ENCODE measurements around the gene TRIM36.

The TRIM36 gene

GRCh38 chr5:115168829-115169486 lies 750 bp downstream of the TRIM36 start:
- DNase-seq (ENCODE audit: low read depth in 1 of 2, low spot score in 1 of 2) = no peak

DNA sequence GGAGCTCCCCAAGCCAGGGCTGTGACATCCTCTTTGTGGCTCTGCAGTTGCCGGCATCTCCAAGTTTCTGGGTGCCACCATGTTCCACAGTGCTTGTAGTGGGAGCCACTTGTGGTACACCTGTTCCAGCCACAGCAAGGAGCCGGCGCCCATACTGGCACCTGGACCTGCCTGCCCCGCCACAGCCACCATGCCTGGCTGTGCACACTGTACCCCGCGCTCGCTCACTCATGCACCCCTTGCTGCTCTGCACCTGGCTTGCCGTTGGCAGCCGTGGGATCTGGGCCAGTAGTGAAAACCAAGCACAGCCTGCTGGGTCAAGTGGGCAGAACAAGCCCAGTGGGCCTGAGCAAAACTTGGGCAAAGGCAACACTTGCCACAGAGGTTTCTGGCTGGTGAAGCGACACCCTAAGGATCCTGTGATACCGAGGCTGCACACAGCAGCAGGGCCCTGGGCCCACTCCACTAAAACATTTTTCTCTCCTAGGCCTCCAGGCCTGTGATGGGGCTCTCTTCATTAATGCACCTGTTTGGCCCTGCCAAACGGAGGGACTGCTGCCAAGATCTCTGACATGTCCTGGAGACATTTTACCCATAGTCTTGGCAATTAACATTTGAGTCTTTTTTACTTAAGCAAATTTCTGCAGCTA lies 2.8 kb downstream of the TRIM36 start:
- DNase-seq (ENCODE audit: low read depth in 1 of 2, low spot score in 1 of 2) = no peak

GRCh38 chr5:115165790-115166189 lies 3.9 kb downstream of the TRIM36 start:
- no peak for DNase-seq (ENCODE audit: low read depth in 1 of 2, low spot score in 1 of 2)

- DNase-seq (ENCODE audit: low read depth in 1 of 2, low spot score in 1 of 2) = no peak
Measured at GRCh38 chr5:115160975-115161475, 8.7 kb downstream of the TRIM36 start.

DNA sequence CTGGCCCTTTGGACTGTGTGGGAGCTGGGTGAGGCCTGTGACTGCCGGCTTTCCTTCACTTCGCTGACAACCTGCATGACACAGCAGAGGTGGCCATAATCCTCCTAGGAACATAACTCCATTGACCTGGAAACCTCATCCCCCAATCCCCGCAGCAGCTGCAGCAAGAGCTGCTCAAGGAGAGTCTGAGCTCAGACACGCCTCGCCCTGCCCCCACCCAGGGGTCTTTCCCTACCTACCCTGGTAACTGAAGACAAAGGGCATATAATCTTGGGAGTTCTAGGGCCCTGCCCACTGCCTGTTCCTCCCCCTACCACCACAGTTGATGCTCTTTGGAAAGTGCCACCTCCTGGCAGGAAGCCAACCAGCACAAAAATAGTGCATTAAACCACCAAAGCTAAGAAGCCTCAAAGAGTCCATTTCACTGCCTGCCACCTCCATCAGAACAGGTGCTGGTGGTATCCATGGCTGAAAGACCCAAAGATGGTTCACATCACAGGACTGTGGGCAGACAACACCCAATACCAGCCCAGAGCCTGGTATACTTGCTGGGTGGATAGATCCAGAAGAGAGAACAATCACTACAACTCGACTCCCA lies 18.4 kb downstream of the TRIM36 start:
- DNase-seq (ENCODE audit: low read depth in 1 of 2, low spot score in 1 of 2) = no peak

- no peak for DNase-seq (ENCODE audit: low read depth in 1 of 2, low spot score in 1 of 2)
Measured at GRCh38 chr5:115150512-115150911, 19.2 kb downstream of the TRIM36 start.

DNA sequence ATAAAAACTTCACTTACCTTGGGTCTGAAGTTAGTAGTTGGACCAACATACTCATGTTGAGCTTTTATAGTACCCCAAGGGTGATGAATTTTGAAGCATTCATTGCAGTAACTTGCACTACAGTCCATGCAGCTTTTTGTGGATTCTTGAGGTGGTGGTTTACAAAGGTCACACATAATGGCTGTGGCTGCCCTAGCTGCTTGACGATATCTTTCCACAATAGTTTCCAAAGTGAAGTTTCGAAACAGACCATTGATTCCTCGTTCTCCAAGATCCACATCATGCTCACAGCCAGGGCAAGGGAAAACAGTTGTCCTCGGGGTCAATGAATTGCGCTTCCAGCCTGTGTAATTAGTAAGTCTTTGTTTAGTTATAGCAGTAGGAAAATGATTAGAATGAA lies 22.7 kb downstream of the TRIM36 start:
- no peak for DNase-seq (ENCODE audit: low read depth in 1 of 2, low spot score in 1 of 2)

DNA sequence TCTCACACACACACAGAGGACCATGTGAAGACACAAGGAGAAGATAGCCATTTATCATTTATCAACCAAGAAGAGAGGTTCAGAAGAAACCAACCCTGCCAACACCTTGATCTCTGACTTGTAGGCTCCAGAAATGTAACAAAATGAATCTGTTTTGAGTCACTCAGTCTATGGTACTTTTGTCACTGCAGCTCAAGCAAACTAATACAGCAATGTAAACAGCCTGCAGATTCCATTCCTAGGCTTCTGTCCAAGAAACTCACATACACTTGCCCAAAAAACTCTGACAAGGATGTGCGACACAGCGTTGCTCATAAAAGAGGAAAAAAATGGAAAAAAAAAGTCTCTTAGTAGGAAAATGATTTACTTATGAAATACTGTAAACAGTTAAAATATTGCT lies 33.4 kb downstream of the TRIM36 start:
- no peak for DNase-seq (ENCODE audit: low read depth in 1 of 2, low spot score in 1 of 2)

GRCh38 chr5:115132465-115132864 lies 37.2 kb downstream of the TRIM36 start:
- no peak for DNase-seq (ENCODE audit: low read depth in 1 of 2, low spot score in 1 of 2)

DNA sequence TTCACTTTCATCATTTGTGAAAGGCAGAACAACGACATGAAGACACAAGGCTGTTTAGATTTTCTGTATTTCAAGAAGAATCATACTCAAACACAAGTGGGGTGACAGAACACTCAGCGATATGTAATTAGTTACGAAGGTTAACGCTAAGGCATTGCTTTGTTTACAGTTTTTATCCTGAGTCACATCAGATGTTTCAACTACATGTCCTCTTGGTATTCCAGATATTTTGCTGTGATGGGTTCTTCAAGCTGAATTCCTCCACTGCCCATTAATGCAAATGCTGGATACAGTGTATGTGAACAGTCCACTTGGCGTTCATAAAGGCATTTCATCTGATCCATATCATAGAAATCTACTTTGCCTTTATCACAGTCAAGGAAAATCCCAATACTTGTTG lies 43.4 kb downstream of the TRIM36 start:
- DNase-seq (ENCODE audit: low read depth in 1 of 2, low spot score in 1 of 2) = no peak

DNA sequence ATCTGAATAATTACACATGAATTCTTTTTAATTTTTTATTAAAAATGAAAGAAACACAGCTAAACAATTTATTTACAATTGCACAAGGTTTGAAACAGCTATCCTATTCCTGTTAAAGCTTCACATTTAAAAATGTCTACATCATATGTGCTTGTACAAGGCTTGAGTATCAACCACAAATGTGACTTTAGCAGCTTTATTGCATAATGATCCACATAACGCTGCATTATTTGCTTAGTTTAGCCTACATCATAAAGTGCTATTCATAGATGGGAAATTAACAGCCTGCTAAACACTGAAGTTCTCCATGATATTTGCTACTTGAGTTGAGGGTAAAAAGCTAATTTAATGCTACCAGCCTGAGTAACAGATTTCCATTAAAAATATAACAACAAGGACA lies 45.0 kb downstream of the TRIM36 start:
- DNase-seq (ENCODE audit: low read depth in 1 of 2, low spot score in 1 of 2) = no peak

DNA sequence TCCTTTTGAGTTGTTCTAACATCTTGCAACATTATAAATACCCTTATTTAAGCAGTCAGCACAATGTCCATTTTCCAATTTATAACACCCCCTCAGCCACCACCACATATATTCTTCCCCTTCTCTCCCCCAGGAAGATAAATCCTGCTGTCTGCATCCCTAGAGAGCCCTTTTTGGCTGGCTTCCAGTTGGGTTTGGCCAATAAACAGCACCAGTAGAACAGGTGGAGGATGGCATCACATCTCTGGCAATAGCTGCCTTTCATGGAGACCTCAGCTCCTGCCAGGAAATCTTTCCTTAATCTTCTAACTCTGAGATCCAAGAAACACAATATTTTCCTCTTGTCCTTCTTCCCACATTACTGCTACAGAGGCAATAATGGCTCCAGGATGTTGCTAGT lies 53.7 kb downstream of the TRIM36 start:
- no peak for DNase-seq (ENCODE audit: low read depth in 1 of 2, low spot score in 1 of 2)

GRCh38 chr5:115109840-115110239 lies 59.9 kb downstream of the TRIM36 start:
- DNase-seq (ENCODE audit: low read depth in 1 of 2, low spot score in 1 of 2) = no peak

DNA sequence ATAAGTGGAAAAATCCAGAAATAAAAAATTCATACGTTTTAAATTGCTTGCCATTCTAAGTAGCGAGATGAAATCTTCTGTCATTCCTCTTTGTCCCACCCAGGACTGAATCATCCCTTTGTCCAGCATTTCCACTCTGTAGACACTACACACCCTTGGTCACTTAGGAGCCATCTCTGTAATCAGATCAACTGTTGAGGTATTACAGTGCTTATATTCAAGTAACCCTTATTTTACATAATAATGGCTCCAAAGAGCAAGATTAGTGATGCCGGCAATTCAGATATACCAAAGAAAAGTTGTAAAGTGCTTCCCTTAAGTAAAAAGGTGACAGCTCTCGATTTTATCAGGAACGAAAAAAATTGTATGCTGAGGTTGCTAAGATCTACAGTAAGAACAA lies 60.4 kb downstream of the TRIM36 start:
- DNase-seq (ENCODE audit: low read depth in 1 of 2, low spot score in 1 of 2) = no peak

DNA sequence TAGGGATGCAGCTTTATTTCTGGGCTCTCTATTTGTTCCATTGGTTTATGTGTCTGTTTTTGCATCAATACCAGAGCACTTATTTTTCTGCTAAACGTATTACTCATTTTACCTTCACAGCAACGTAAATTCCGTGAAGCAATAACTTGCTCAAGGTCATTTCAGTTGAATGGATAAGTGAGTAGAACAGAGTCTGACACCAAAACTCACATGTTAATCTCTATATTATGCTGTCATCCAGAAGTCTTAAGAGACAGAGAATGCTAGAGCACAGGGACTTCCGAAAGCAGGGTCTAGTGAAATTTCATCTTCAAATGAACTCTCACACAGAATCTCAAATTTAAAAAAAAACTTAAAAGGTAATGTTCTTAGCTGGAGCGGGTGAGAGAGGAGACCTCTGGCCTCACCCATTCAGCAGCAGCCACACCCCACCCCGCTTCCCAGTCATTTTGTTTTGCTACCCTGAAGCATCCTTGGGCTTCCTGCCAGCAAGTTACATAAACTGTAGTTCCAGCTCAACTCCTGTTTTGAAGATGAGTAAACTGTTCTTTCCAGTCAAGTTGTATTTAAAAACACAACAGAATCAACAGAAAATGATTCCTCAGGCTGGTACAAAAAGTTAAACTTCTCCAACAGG lies 69.3 kb downstream of the TRIM36 start:
- no peak for DNase-seq (ENCODE audit: low read depth in 1 of 2, low spot score in 1 of 2)

- no peak for DNase-seq (ENCODE audit: low read depth in 1 of 2, low spot score in 1 of 2)
Measured at GRCh38 chr5:115098041-115098702, 71.5 kb downstream of the TRIM36 start.

DNA sequence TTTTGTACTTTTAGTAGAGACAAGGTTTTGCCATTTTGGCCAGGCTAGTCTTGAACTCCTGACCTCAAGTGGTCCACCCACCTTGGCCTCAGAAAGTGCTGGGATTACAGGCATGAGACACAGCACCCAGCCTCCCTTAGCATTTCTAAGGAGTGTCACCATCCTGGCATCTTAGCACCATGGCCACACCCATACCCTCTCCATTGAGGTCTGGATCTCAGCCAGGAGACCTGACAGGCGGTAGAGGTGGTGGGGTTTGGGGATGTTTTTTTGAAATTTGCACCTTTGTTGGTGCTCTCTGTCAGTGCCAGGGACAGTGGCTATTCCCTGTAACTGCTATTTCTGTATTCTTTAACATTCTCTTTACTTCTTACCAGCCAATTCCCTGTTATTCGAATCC lies 72.5 kb downstream of the TRIM36 start:
- no peak for DNase-seq (ENCODE audit: low read depth in 1 of 2, low spot score in 1 of 2)

DNA sequence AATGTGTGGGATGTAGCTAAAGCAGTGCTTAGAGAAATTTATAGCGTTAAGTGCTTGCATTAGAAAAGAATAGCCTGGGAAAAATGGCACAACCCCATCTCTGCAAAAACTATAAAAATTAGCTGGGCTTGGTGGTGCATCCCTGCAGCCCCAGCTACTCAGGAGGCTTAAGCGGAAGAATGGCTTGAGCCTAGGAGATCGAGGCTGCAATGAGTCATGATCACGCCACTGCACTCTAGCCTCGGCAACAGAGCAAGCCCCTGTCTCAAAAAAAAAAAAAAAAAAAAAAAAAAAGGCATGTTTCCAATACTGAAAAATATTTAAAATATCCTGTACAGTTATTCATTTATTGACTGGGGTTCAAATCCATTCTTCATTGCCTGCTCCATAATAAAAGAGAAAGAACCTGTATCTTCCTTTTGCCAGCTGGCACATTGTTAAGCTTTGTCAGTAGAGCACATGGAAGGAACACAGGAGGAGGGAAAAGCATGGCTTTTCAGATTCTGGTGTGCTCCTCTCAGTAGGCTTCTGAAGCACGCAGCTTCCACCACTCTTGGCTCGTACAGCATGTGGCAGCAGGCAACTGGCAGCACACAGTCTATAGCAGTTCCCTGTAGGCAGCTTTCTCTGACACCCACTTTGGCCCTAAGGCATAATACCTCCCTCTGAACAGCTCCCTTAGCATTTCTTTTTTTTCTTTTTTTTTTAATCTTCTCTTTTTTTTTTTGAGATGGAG lies 73.5 kb downstream of the TRIM36 start:
- DNase-seq (ENCODE audit: low read depth in 1 of 2, low spot score in 1 of 2) = no peak

- DNase-seq (ENCODE audit: low read depth in 1 of 2, low spot score in 1 of 2) = no peak
Measured at GRCh38 chr5:115087951-115088350, 81.8 kb downstream of the TRIM36 start.

- no peak for DNase-seq (ENCODE audit: low read depth in 1 of 2, low spot score in 1 of 2)
Measured at GRCh38 chr5:115086473-115086872, 83.2 kb downstream of the TRIM36 start.

GRCh38 chr5:115084246-115084793 lies 85.4 kb downstream of the TRIM36 start:
- no peak for DNase-seq (ENCODE audit: low read depth in 1 of 2, low spot score in 1 of 2)
